Keratinocyte (primary cell): Measurements from ENCODE around the gene BCL2. TPM values are rescaled to one million over a fixed set of nuclear protein-coding genes. Genes with fewer than 3 reads are reported as not detected.

ENCODE experiments used
- DNase-seq: peaks from one replicate; pipeline ENCODE4 v3.0.0-alpha.2; 2011; ENCODE audit warnings: low read depth, missing footprints, low spot score
- FAIRE-seq: peaks from 2 replicates; lab custom pipeline; 2011; peaks lifted over from hg19 to GRCh38; lab: Jason Lieb, UNC
- H2AFZ ChIP-seq: 2 replicates; pipeline ENCODE4 v1.6.0; 2012; ENCODE audit warnings: low read length, control low read depth, inconsistent platforms; ENCODE audit not compliant: control insufficient read depth
- H3K27ac ChIP-seq: 2 replicates; pipeline ENCODE4 v1.5.1; 2011; ENCODE audit warnings: low read length; ENCODE audit not compliant: control insufficient read depth, insufficient read depth
- H3K27me3 ChIP-seq: 3 replicates; pipeline ENCODE4 v1.6.0; 2011; ENCODE audit warnings: low read length; ENCODE audit not compliant: control insufficient read depth, insufficient read depth; ENCODE audit errors: extremely low read depth
- H3K36me3 ChIP-seq, 2 experiments: 2 replicates in 1 of 2; 3 replicates in 1 of 2; pipeline ENCODE4 v1.5.1; 2011; ENCODE audit warnings: low read length in 2 of 2, mild to moderate bottlenecking in 1 of 2; ENCODE audit not compliant: control insufficient read depth in 2 of 2, insufficient read depth in 2 of 2; ENCODE audit errors: extremely low read depth in 1 of 2
- H3K4me1 ChIP-seq: 3 replicates; pipeline ENCODE4 v1.5.1; 2011; ENCODE audit warnings: low read length; ENCODE audit not compliant: control insufficient read depth, insufficient read depth; ENCODE audit errors: extremely low read depth
- H3K4me2 ChIP-seq: 3 replicates; pipeline ENCODE4 v1.6.0; 2011; ENCODE audit warnings: low read depth, low read length; ENCODE audit not compliant: control insufficient read depth, insufficient read depth; ENCODE audit errors: extremely low read depth
- H3K4me3 ChIP-seq, 3 experiments: fragments of 200-600 bp in 1 of 3; sonication (generic) in 1 of 3; 2 replicates in 2 of 3; 3 replicates in 1 of 3; pipeline ENCODE4 v1.5.1; 2011 to 2016; ENCODE audit warnings: low read length in 3 of 3, mild to moderate bottlenecking in 3 of 3, control low read depth in 2 of 3, inconsistent platforms in 1 of 3, low read depth in 1 of 3, mixed read lengths in 1 of 3, mixed run types in 1 of 3, moderate library complexity in 1 of 3; ENCODE audit not compliant: control insufficient read depth in 2 of 3, insufficient read depth in 2 of 3; ENCODE audit errors: extremely low read depth in 1 of 3
- H3K79me2 ChIP-seq: 2 replicates; pipeline ENCODE4 v1.6.0; 2012; ENCODE audit warnings: low read length; ENCODE audit not compliant: control insufficient read depth, insufficient read depth
- H3K9ac ChIP-seq: 3 replicates; pipeline ENCODE4 v1.6.0; 2011; ENCODE audit warnings: low read length; ENCODE audit not compliant: control insufficient read depth, insufficient read depth; ENCODE audit errors: extremely low read depth
- H3K9me1 ChIP-seq: 3 replicates; pipeline ENCODE4 v1.6.0; 2011; ENCODE audit warnings: low read length; ENCODE audit not compliant: control insufficient read depth, insufficient read depth; ENCODE audit errors: extremely low read depth
- H3K9me3 ChIP-seq: 2 replicates; pipeline ENCODE4 v1.5.1; 2012; ENCODE audit warnings: low read depth, low read length; ENCODE audit not compliant: control insufficient read depth
- H4K20me1 ChIP-seq: 3 replicates; pipeline ENCODE4 v1.6.0; 2011; ENCODE audit warnings: low read length; ENCODE audit not compliant: control insufficient read depth, insufficient read depth; ENCODE audit errors: extremely low read depth
- EZH2 ChIP-seq: IDR thresholded peaks from one replicate; pipeline ENCODE4 v1.6.1; 2012; ENCODE audit warnings: inconsistent platforms, mild to moderate bottlenecking, low read length, moderate library complexity
- dilution Hi-C: fragments of 300-500 bp; cut with MboI; formaldehyde crosslinking; loops from one replicate; pipeline ENCODE4 v1.7.0; 2020; ENCODE audit warnings: low sequenced_read_pairs; ENCODE audit not compliant: extremely low pct_ligation_motif_present
- polyA plus RNA-seq, 5 experiments: library from polyadenylated mRNA; depleted of rRNA in 3 of 5; stranded (reverse) in 3 of 5; stranded (forward) in 1 of 5; unstranded in 1 of 5; fragments of >200 nt; gene quantifications; 1 replicate in 1 of 5; 2 replicates in 3 of 5; 3 replicates in 1 of 5; pipeline versions ENCODE4 v1.2.1 to v1.2.3, GENCODE V29; 2011 to 2012; ENCODE audit warnings: missing spikeins in 2 of 5, low read depth in 1 of 5, low replicate concordance in 1 of 5
- TF ChIP-seq, protein P1 (sequence below), 3 experiments: IDR thresholded peaks in 1 of 3; conservative IDR thresholded peaks in 1 of 3; optimal IDR thresholded peaks in 1 of 3; 2 replicates in 2 of 3; 3 replicates in 1 of 3; pipeline versions ENCODE3 to v1.5.1; 2011; ENCODE audit warnings: low read length in 3 of 3, mild to moderate bottlenecking in 3 of 3, moderate library complexity in 2 of 3, control low read depth in 1 of 3, inconsistent platforms in 1 of 3; ENCODE audit not compliant: insufficient read depth in 2 of 3; ENCODE audit errors: extremely low read depth in 1 of 3

The BCL2 gene
- polyA plus RNA-seq, 1 donor (not counting 4 experiments of a cell fraction or from before 2014, with no cell fraction given) = 0.30 TPM

- TF ChIP-seq, protein P1, sequence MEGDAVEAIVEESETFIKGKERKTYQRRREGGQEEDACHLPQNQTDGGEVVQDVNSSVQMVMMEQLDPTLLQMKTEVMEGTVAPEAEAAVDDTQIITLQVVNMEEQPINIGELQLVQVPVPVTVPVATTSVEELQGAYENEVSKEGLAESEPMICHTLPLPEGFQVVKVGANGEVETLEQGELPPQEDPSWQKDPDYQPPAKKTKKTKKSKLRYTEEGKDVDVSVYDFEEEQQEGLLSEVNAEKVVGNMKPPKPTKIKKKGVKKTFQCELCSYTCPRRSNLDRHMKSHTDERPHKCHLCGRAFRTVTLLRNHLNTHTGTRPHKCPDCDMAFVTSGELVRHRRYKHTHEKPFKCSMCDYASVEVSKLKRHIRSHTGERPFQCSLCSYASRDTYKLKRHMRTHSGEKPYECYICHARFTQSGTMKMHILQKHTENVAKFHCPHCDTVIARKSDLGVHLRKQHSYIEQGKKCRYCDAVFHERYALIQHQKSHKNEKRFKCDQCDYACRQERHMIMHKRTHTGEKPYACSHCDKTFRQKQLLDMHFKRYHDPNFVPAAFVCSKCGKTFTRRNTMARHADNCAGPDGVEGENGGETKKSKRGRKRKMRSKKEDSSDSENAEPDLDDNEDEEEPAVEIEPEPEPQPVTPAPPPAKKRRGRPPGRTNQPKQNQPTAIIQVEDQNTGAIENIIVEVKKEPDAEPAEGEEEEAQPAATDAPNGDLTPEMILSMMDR (optimal IDR thresholded peaks at IDR 0.05 in 1 of 3, IDR thresholded peaks at IDR 0.05 in 1 of 3, conservative IDR thresholded peaks at IDR 0.05 in 1 of 3; ENCODE audit: extremely low read depth in 1 of 3, insufficient read depth in 2 of 3, low read length in 3 of 3) = no peak
- no peak for TF ChIP-seq EZH2
These were observed 135.4 kb downstream of the BCL2 start for GRCh38 chr18:63183952-63184770.

GRCh38 chr18:63183378-63183777 is 136.2 kb downstream of the BCL2 start:
- TF ChIP-seq EZH2 = no peak
- TF ChIP-seq, protein P1 (optimal IDR thresholded peaks at IDR 0.05 in 1 of 3, IDR thresholded peaks at IDR 0.05 in 1 of 3, conservative IDR thresholded peaks at IDR 0.05 in 1 of 3; ENCODE audit: extremely low read depth in 1 of 3, insufficient read depth in 2 of 3, low read length in 3 of 3) = no peak
- no peak for FAIRE-seq
- Histone ChIP-seq H3K4me2 (no peak overlapping the region), H3K9me3 (no peaks in the 10 kb centered on the region), H3K4me3 (no peak overlapping the region), H3K27ac (no peak overlapping the region), H3K36me3 (no peaks in the 10 kb centered on the region), H3K9ac (no peak overlapping the region), H3K27me3 (peaks cover 5% of the 10 kb centered on the region), H4K20me1 (no peaks in the 10 kb centered on the region), H2AFZ (no peak overlapping the region), H3K79me2 (no peaks in the 10 kb centered on the region), H3K4me1 (peaks cover 15% of the 10 kb centered on the region), H3K9me1 (no peaks in the 10 kb centered on the region)
- no peak for DNase-seq
- dilution Hi-C loops = no loop called here

More at GRCh38 chr18:63183952-63184770, 135.4 kb downstream of the BCL2 start:
- dilution Hi-C loops = no loop called here
- Histone ChIP-seq H3K27ac (no peak overlapping the region), H3K4me1 (peaks cover 15% of the 10 kb centered on the region), H3K9me3 (no peaks in the 10 kb centered on the region), H3K27me3 (peaks cover 3% of the 10 kb centered on the region), H3K9ac (no peak overlapping the region), H3K4me2 (no peak overlapping the region), H3K36me3 (no peaks in the 10 kb centered on the region), H3K9me1 (no peaks in the 10 kb centered on the region), H3K79me2 (no peaks in the 10 kb centered on the region), H4K20me1 (no peaks in the 10 kb centered on the region), H2AFZ (no peak overlapping the region), H3K4me3 (no peak overlapping the region)
- DNase-seq (no peak), FAIRE-seq (no peak)
